ENCODE data around the gene HKDC1.
"Not testable (repeated sequence)": the region's sequence is repeated elsewhere in the genome, so short reads cannot be mapped to it uniquely, and the experiment has no call there.

The HKDC1 gene, protein sequence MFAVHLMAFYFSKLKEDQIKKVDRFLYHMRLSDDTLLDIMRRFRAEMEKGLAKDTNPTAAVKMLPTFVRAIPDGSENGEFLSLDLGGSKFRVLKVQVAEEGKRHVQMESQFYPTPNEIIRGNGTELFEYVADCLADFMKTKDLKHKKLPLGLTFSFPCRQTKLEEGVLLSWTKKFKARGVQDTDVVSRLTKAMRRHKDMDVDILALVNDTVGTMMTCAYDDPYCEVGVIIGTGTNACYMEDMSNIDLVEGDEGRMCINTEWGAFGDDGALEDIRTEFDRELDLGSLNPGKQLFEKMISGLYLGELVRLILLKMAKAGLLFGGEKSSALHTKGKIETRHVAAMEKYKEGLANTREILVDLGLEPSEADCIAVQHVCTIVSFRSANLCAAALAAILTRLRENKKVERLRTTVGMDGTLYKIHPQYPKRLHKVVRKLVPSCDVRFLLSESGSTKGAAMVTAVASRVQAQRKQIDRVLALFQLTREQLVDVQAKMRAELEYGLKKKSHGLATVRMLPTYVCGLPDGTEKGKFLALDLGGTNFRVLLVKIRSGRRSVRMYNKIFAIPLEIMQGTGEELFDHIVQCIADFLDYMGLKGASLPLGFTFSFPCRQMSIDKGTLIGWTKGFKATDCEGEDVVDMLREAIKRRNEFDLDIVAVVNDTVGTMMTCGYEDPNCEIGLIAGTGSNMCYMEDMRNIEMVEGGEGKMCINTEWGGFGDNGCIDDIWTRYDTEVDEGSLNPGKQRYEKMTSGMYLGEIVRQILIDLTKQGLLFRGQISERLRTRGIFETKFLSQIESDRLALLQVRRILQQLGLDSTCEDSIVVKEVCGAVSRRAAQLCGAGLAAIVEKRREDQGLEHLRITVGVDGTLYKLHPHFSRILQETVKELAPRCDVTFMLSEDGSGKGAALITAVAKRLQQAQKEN

DNA sequence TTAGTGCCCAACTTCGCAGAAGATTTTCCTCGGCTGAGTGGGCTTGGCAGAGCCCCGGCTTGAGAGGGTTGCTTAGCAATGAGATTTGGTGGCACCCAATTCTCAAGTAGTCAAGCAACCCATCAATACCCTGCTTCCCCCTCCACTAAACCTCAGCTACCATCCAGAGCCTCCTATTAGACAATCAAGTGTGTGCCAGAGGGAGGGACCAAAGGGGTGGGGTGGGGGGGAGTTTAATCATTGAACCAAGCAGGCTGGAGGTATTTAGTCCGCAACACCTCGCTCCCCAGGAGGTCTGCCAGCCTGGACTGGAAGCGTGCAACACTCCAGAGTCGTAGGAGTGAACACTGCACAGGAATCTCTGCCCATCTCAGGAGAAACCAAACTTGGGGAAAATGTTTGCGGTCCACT lies at the start of gene HKDC1:
Gene HKDC1 (plus strand): TSS at position 292 of the 411 bp plus-strand sequence. CDS start 104 bp downstream, at position 396.
- DNase-seq, result no peak

DNA sequence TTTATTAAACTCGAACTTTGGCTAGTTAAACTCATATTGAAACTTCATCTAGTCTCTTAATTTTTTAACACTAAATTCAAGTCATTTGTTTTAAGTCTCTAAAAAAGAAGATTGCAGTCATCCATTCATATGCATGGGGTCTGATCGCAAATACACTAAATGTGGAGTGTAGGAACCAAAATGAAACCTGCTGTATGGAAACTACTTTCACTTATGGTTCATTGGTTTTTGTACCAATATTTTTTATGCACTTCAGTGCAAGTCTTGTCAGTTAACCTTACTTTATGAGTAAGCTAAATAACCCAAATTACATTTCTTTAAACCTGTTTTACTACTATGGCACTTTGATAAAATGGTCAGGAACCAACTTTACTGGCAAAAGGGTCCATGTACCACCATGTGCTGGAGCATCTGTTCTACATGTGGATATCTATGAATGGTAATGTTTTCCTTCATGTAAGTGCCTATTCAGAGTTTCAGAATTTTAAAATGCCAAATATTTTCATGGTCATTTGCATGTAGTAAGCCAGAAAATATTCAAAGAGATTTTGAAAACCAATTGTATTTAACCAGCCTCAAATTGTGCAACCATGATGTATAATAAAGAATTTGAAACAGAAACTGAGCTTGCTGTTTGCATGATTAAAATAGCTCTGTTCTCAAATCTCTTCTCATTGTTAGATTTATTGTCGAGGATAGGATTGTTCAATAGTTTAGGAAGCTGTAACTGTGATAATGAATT lies 47.7 kb upstream of the HKDC1 start:
- no peak for DNase-seq

DNA sequence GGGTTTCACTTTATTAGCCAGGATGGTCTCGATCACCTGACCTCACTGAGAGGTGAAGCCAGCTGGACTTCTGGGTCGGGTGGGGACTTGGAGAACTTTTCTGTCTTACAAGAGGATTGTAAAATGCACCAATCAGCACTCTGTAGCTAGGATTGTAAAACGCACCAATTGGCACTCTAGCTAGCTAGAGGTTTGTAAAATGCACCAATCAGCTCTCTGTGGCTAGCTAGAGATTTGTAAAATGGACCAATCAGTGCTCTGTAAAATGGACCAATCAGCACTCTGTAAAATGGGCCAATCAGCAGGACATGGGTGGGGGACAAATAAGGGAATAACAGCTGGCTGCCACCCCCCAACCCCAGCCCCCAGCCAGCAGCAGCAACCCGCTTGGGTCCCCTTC lies 44.8 kb upstream of the HKDC1 start:
- not testable (repeated sequence) for DNase-seq

DNA sequence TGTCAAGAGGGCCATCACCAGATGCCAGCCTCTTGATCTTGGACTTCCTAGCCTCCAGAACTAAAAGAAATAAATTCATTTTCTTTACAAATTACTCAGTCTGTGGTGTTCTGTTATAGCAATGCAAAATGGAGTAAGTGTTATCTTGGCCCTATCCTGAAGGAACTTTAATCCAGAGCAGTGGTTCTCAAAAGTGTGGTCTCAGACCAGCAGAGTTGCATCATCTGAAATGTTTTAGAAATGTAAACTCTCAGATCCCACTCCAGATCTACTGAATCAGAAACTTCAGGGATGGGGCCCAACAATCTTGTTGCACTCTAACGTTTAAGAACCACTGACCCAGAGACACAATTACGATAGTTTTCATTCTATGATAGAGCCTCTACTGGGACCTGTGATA lies 43.3 kb upstream of the HKDC1 start:
- DNase-seq, result no peak

DNA sequence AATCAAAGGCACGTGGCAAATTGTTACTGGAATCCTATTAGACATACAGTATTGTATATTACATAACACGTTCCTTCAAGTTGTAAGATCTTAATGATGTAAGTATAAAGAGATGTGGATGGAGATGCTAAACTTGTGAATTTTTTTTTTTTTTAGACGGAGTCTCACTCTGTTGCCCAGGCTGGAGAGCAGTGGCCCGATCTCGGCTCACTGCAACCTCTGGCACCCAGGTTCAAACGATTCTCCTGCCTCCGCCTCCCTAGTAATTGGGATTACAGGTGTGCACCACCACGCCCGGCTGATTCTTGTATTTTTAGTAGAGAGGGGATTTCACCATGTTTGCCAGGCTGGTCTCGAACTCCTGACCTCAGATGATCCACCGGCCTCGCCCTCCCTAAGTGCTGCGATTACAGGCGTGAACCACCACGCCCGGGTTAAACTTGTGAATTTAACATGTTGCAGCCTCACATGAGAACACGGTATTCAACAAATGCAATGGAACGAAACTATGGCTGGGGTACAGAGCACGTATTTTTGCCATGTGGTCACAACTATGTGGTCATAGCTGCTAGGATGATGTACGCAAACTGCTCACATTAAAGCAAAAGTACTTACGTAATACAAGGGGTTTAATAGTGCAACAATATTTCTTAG lies 40.9 kb upstream of the HKDC1 start:
- DNase-seq, result no peak

DNA sequence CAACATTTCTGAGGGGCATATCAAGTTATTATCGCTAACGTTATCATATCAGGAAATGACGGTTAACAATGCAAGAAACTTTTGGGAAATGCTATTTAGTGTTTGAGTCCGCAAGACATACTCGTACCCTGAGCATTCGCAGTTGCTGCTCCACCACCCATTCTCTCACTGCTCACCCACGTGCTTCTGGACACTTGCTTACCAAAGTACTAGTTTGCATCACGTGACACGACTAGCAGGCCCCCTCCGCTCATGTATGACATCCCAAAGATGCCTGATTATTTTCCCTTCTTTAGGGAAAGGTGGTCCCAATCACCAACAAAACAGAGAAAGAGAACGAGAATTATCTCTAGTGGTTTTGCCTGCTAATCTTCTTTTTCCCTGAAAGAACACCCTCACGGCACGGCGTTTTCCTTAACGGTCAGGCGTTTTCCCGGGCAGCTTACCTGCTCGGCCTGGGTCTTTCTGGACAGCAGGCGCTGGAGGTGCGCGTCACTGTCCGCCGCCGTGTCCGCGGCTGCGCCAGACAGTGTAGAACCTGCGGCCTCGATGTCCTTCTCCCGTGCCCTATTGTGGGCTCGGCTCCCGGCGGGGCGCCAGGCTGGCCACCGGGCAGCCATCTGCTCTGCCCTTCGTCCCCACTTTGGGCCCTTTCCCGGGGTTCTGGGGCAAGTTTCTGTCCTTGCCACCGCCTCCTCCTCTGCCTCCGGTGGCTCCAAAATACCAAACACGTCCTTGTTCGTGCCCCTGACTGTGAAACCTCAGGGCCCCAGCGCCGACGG lies 40.2 kb upstream of the HKDC1 start, which contains the start of gene SUPV3L1:
Gene SUPV3L1 (plus strand): TSS at position 492 of the 782 bp plus-strand sequence. CDS start 58 bp downstream, at position 550.
- DNase-seq, result peak; percentile 94

DNA sequence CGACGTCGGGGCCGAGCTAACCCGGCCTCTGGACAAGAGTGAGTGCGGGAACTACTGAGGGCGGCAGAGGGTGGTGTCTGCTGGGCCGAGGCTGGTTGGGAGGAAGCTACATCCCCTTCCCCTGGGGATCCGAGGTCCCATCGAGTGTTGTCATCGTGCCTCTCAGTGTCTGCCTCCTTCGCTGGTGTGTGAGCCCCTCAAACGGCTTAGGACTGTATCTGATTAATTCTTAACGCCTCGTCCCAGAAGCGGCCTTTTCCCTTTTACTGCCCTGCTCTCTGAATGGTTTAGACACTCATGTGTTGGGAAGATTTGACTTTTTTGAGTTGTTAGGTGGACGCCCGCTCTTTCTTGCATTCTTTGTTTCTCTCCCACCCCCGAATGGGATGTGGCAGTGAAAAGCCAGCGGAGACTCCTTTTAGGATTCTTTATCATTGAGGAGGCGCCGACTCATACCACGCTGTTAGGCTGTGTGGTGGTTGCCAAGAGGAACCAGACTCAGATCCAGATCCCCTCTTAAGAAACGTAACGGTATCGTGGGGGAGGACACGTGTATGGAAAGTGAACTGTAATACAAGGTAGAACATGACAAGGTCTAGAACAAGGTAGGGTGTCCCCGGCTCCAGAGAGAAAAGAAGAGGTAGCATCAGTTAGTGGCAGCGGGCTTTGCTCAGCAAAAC lies 39.5 kb upstream of the HKDC1 start:
- peak; percentile 30 for DNase-seq

DNA sequence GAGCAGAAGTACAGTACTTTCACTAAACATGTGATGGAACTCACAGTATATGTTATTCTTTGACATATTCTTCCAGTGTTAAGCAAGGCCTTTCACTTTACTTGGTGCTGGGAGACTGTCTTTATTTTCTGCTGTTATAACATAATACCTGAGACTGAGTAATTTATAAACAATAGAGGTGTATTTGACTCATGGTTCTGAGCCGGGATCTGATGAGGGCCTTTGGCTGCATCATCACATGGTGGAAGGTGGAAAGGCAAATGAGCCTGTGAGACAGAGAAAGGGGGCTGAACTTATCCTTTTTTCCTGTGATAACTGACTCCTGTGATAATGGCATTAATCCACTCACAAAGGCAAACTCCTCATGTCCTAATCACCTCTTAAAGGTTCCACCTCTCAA lies 38.7 kb upstream of the HKDC1 start:
- DNase-seq, result no peak

DNA sequence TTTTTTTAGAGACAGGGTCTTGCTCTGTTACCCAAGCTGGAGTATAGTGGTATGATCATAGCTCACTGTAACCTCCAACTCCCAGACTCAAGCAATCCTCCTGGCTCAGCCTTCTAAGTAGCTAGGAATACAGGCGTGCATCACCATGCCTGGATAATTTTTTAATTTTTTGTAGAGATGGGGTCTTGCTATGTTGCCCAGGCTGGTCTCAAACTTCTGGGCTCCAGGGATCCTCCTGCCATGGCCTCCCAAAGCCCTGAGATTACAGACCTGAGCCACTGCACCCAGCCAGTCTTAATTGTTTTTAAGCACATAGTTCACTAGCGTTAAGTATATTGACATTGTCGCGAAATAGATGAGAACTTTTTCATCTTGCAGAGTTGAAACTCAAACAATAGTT lies 38.1 kb upstream of the HKDC1 start:
- DNase-seq, result no peak

DNA sequence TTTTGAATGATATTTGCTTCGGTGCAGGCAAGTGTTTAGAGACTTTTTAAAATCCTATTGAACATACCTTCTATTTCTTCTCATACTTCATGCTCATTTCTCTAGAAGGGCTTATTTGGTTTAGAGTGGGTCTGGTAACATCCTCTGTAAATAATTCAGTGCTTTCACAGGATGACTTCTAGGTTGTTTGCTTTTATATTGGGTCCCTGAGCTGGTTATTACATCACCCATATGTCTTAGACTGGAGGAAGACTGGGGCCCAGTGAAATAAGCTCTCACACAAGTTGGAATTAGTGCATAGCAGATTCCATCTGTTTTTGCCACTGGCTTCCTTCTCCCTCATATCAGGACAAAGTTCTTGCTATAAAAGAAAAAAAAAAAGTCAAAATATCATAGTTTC lies 33.6 kb upstream of the HKDC1 start:
- no peak for DNase-seq

DNA sequence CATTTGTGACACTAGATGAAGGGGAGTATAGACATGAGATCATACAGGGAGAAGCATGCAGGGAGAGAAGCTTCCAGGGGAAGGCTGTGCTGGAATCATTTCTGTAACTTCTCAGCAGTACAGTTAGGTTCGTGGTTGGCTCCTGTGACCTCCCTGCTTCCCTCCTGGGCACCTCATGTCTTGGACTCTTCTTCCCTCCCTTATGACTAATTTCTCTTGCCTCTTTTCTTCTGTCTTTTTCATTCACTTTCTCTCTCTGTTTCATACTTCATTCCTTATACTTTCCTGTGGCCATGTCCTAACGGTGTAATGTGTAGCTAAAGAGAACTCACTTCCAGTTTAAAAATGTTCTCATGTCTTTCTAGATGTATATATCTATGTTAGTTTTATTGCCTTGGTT lies 19.1 kb upstream of the HKDC1 start:
- DNase-seq, result peak; percentile 26

DNA sequence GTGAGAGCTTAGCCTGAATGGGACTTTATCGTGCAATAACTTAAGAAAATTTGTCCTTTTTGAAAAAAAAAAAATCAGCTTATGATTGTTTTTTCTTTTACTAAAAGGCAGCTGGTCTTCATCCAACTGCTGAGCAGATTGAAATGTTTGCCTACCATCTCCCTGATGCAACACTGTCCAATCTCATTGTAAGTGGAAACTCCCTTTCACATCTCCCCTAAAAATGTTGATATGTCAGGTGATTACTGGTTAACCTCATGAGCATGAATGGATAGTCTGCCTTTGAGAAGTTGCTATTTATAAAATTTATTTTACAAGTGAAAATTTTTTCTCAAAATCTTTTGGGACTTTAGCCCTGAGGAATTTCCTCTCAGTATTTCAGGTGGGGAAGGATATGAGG lies 17.8 kb upstream of the HKDC1 start:
- DNase-seq, result peak; percentile 61

DNA sequence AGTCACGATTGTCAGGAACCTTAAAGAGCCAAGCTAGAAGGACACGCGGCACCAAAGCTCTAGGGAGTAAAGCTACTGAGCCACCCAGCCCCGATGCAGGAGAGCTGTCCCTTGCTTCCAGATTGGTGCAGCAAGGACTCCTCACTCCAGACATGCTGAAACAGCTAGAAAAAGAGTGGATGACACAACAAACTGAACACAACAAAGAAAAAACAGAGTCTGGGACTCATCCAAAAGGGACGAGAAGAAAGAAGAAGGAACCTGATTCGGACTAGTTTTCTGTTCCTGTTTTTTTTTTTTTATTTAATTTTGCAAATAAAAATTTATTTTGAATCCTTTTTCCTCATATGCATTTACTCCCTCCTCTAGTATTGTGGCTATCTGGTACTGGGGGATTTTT lies 11.4 kb upstream of the HKDC1 start:
- no peak for DNase-seq

DNA sequence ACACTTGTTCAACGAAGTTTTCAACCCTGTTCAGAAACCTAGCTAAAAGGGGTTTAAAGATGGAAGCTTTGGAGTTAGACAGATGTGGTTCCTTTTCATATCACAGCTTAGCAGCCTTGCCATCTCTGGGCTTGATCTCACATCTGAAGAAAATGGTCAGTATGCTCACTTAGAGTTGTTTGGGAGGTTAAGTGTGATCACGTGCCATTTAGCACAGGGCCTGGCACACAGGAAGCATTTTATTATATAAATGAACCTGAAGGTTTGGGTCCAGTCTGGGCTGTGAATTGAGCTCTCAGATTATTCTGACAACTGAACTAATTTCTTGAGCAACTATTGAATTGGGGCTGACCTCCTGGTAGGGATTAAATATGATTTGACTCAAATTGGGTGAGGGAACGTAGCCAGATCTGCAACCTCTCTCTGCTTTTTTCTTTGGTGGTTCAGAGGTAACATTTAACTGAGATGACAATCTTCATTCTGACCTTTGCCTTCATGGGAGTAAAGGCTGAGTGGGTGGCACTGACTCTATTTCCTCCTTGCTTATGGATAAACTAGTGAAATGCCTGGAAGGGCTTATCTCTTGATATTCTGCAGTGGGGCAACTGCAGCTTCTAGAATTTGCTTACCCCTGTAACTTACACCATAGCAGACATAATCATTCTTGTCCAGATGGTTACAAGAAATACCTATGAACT lies 10.2 kb upstream of the HKDC1 start:
- no peak for DNase-seq

DNA sequence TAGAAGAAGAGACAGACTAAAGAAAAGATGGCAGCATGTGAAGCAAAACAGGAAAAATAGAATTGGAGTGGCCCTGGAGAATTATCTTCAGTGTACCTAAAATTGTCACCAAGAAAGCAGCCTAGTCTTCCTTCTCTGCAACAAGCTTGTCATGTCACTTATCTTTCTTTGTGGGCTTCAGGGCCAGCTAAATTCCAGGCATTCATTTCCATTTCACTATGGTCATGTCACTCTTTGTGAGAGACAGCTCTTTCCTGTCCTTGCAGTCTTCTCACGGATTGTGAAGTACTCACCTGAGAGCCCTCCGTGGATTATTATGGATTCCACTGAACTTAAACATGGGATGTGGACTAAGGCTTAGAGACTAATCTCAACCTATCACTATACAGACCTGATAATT lies 9.0 kb upstream of the HKDC1 start:
- DNase-seq, result no peak

DNA sequence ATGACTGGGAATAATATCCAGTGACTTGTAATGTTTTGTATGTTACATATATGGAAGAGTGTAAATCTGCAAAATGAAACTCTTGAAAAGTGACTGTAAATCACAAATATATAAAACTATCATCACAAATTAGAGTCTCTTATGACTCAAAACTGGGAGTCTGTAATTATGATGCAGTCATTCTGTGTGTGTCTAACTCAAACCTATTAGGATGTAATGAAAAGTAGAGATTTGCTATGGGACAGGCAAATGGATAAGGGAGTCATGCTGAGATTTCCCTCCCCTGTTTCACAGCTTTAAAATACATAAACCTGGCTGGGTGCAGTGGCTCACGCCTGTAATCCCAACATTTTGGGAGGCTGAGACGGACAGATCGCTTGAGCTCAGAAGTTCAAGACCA lies 8.6 kb upstream of the HKDC1 start:
- no peak for DNase-seq

DNA sequence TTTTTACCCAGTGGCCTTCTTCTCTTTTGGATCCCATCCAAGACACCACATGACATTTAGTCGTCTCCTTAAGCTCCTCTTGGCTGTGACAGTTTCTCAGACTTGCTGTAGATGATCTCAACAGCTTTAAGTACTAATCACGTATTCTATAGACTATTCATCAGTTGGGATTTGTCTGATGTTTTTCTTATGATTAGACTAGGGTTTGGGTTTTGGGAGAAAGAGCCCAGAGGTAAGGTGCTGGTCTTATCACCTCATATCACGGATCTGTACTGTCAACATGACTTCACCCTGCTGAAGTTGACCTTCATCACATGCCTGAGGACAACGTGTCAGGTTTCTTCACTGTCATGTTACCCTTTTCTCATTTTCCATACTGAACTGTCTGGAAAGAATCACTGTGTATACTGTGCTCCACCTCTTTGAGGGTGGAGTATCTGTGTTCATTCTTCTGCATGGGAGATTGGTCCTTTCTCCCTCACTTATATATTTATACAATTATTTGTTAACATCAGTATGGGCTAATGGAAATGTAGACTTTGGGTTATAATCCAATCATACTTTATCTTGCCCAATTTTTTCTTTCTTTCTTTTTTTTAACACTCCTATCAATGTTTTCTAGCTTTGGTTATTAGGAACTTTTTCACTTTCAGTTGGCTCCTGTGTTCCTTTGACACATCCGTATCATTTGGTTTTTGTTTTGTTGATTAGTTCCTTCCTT lies 6.4 kb upstream of the HKDC1 start:
- DNase-seq, result no peak

DNA sequence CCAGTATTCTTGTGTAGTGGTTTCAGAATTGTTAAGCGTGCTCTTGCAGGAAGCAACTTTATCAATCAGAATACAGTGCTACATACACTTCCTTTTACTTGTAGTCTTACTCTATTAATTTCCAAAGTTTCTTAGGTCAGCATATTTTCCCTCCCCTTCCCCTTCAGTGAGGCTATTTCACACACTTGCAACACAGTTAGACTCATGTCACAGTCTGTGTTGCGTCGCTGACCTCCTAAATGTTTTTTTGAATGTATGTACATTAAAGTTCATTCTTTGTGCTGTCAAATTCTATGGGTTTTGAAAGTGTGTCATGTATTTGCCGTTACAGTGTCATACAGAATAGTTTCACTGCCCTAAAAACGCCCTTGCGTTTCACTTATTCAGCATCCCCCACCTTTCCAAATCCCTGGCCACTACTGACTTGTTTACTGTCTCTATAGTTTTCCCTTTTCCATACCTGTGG lies 5.4 kb upstream of the HKDC1 start:
- DNase-seq, result peak; percentile 39

DNA sequence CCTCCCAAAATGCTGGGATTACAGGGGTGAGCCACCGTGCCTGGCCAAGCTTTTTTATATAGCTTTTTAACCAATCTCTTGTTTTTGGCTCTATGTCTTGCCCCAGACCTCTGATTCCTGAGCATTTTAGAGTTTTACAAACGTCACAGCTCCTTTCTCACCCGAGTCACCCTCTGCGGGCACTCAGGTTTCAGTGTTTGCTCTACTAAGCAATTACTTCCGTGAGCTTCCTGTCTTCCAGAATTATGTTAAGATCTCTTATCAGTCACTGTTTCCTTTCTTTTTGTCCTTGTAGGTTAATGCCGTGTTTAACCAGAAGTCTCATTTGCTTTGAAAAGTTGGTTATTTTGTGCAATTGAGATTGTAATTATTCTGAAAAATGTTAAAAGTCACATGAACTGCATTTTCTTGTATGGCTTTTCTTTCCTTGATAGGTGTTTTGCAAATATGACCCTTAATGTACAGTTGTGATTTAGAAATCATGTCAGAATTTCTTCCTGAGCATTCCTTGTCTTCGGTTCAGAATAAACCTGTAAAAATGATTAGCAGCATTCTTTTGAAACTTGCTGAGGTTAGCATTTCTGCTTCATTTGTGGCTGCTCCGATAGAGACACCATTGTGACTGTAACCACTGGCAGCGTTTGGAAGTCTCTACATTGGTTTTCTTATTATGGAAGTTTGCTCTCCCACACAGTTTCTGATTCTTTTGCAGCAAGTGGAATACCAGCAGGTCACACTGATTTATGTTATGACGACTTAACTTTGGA lies 4.5 kb upstream of the HKDC1 start:
- peak; percentile 54 for DNase-seq
